ENCODE results near the gene PCDH9.
"Not testable (repeated sequence)": the region's sequence is repeated elsewhere in the genome, so short reads cannot be mapped to it uniquely, and the experiment has no call there.

The PCDH9 gene

GRCh38 chr13:66266348-66266747, 963.8 kb downstream of the PCDH9 start:
- in situ Hi-C loops (cut with HindIII; ENCODE audit: low pct_unique_long_range_greater_than_20kb, low sequenced_read_pairs) = no loop called here
- DNase-seq (ENCODE audit: low read depth in 1 of 2, low spot score in 1 of 2) = no peak
- no peak for TF ChIP-seq JUND (IDR thresholded peaks at IDR 0.05; ENCODE audit: low read depth)

- in situ Hi-C loops (cut with HindIII; ENCODE audit: low pct_unique_long_range_greater_than_20kb, low sequenced_read_pairs) = no loop called here
- no peak for DNase-seq (ENCODE audit: low read depth in 1 of 2, low spot score in 1 of 2)
Measured at GRCh38 chr13:66265371-66265770, 964.8 kb downstream of the PCDH9 start.

GRCh38 chr13:66264971-66265370, 965.2 kb downstream of the PCDH9 start:
- no peak for DNase-seq (ENCODE audit: low read depth in 1 of 2, low spot score in 1 of 2)
- in situ Hi-C loops (cut with HindIII; ENCODE audit: low pct_unique_long_range_greater_than_20kb, low sequenced_read_pairs) = no loop called here
- no peak for TF ChIP-seq JUND (IDR thresholded peaks at IDR 0.05; ENCODE audit: low read depth)

More at GRCh38 chr13:66265371-66265770, 964.8 kb downstream of the PCDH9 start:
- TF ChIP-seq JUND (IDR thresholded peaks at IDR 0.05; ENCODE audit: low read depth) = no peak

- no peak for TF ChIP-seq JUND (IDR thresholded peaks at IDR 0.05; ENCODE audit: low read depth)
- in situ Hi-C loops (cut with HindIII; ENCODE audit: low pct_unique_long_range_greater_than_20kb, low sequenced_read_pairs) = no loop called here
- no peak for DNase-seq (ENCODE audit: low read depth in 1 of 2, low spot score in 1 of 2)
Measured at GRCh38 chr13:66262330-66262729, 967.8 kb downstream of the PCDH9 start.

- DNase-seq (ENCODE audit: low read depth in 1 of 2, low spot score in 1 of 2); in situ Hi-C loops (cut with HindIII; ENCODE audit: low pct_unique_long_range_greater_than_20kb, low sequenced_read_pairs): not testable (repeated sequence)
Measured at GRCh38 chr13:66259426-66259825, 970.7 kb downstream of the PCDH9 start.
